Esophagus muscularis mucosa (tissue), 4 donors: ENCODE data around the gene CIDEB.

Experiments used
- EP300 ChIP-seq: sonication (generic); formaldehyde crosslinking; IDR thresholded peaks from one replicate; pipeline ENCODE4 v1.6.1; 2017; ENCODE audit warnings: antibody characterized with exemption
- POLR2A ChIP-seq: fragments of 450-650 bp; IDR thresholded peaks from one replicate; pipeline ENCODE4 v1.6.1; 2017; ENCODE audit warnings: antibody characterized with exemption, moderate library complexity, mild to moderate bottlenecking, low read depth
- POLR2AphosphoS5 ChIP-seq, 2 donors: sonication (generic); formaldehyde crosslinking; IDR thresholded peaks; one replicate each; pipeline ENCODE4 v1.6.1; 2017; ENCODE audit warnings: antibody characterized with exemption in 2 of 2
- TF ChIP-seq, protein P1 (sequence below), 3 experiments: fragments of 200-600 bp in 2 of 3; fragments of 450-650 bp in 1 of 3; sonication (generic) in 2 of 3; IDR thresholded peaks; one replicate each; pipeline ENCODE4 v1.5.1; 2017 to 2019; ENCODE audit warnings: antibody characterized with exemption in 3 of 3, mild to moderate bottlenecking in 2 of 3, moderate library complexity in 1 of 3

DNA sequence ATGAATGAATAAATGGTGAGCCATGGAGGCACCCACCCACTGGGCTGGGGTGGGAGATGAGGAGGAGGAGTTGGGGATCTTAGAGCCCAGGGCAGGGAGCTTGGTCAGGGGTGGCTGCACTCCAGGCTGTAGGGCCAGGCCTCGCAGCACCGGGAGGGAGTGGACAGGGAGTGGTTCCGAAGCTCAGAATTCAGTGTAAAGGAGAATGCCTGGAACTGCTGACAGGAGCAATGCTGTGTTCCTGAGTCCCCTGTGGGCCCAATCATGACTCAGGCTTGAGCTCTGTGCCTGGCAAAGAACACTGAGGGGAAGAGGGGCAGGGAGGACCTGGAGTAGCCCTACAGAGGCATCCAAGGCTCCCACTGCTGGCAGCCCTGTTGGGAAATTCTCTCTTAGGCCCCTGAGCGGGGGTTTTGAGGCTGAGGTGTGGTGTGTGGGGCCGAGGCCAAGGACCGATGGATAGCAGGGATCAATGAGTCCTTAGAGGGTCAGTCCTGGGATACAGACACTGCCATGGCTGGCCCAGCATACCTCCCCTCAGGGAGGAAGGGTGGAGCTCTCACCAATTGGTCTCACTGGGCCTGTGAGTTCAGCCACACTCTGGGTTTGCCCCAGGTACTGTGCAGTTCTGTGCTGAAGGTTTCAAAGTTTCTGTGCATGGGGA is 26.8 kb downstream of the CIDEB start:
- TF ChIP-seq, protein P1, sequence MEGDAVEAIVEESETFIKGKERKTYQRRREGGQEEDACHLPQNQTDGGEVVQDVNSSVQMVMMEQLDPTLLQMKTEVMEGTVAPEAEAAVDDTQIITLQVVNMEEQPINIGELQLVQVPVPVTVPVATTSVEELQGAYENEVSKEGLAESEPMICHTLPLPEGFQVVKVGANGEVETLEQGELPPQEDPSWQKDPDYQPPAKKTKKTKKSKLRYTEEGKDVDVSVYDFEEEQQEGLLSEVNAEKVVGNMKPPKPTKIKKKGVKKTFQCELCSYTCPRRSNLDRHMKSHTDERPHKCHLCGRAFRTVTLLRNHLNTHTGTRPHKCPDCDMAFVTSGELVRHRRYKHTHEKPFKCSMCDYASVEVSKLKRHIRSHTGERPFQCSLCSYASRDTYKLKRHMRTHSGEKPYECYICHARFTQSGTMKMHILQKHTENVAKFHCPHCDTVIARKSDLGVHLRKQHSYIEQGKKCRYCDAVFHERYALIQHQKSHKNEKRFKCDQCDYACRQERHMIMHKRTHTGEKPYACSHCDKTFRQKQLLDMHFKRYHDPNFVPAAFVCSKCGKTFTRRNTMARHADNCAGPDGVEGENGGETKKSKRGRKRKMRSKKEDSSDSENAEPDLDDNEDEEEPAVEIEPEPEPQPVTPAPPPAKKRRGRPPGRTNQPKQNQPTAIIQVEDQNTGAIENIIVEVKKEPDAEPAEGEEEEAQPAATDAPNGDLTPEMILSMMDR (IDR thresholded peaks at IDR 0.05): no peak
- TF ChIP-seq POLR2A (no peak), POLR2AphosphoS5 (IDR thresholded peaks at IDR 0.05) (no peak), EP300 (no peak)
